A549 (cell line): ENCODE data around the gene IL17RA.

Experiments
- BHLHE40 ChIP-seq: IDR thresholded peaks from 2 replicates; pipeline ENCODE4 v1.6.1; 2012; ENCODE audit warnings: low read depth, low read length, inconsistent platforms
- RNF2 ChIP-seq: fragments of 200-600 bp; sonication (generic); IDR thresholded peaks from 2 replicates; pipeline ENCODE4 v1.6.1; 2016; ENCODE audit warnings: low read depth, mild to moderate bottlenecking, antibody characterized with exemption, moderate library complexity, borderline replicate concordance
- TF ChIP-seq, protein P1 (sequence below): fragments of 450-650 bp; IDR thresholded peaks from 2 replicates; pipeline ENCODE4 v1.6.1; 2014; ENCODE audit warnings: antibody characterized with exemption

GRCh38 chr22:17063411-17064106 is 21.2 kb upstream of the IL17RA start:
- TF ChIP-seq, protein P1, sequence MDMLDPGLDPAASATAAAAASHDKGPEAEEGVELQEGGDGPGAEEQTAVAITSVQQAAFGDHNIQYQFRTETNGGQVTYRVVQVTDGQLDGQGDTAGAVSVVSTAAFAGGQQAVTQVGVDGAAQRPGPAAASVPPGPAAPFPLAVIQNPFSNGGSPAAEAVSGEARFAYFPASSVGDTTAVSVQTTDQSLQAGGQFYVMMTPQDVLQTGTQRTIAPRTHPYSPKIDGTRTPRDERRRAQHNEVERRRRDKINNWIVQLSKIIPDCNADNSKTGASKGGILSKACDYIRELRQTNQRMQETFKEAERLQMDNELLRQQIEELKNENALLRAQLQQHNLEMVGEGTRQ: no peak
- no peak for TF ChIP-seq RNF2
- TF ChIP-seq BHLHE40: no peak
